Inflammatory macrophage (primary cell): ENCODE results near the gene SHMT2.

Experiments
- DNase-seq, 2 donors: peaks; one replicate each; pipeline ENCODE4 v3.0.0-alpha.2; 2020 to 2022

SHMT2 gene

DNA sequence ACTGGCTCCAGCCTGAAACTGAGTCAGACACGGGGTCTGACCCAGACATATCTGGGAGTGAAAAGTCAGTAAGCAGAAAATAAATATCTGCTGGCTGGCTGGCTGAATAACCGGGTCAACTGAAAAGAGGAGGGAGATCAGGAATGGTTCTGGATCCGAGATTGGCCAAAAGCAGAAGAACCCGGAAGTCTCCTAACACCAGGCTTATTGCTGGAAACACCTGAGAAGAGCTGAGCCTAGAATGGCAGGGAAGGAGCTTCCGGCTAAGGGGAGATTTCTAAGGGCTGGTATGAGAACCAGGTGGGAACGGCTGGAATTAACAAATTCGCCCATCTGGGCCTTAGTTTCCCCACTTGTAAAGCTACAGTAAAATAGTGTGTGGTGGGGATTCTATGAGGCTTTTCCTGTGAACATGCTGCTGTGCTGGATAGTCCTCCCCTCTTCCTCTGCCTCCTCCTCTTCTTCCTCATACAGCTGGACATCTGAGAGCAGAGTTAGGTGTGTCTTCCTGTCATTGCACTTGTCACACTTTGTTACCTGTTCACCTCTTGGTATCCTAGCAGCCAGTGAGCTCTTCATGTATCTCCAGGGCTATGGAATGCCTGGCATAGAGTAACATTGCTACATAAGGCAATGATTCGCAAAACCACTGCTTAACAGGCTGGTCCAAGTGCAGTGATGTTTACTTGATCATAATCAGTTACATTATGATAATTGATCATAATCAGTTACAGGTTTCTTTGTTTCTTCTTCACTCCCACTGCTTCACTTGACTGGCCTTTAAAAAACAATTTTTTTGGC, 2.0 kb upstream of the SHMT2 start:
- DNase-seq = no peak

DNA sequence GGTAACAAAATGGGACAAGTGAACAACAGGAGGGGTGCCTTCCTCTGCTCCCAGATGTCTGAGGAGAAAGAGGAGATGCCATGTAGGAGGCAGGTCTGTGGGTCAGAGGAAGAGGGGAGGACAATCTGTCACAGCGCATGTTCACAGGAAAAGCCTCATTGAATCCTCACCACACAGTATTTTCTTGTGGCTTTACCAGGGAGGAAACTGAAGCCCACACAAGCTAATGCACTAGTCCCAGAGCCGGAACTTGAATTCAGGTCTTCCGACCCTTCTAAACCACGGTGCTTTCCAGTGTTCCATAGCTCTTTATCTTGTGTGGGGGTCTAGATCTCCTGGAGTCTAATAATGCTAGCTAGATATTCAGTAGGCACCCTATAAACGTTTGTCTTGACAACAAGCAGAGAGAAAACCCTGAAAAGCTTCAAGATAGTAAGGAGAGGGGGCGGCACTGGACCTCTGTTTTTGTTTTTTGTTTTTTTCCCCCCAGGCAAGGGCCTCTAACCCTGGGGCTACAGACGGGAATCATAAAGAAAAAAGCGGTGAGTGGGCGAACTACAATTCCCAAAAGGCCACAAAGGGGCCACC, 371 bp upstream of the SHMT2 start:
- DNase-seq = peak; percentile 62 to 70

- DNase-seq = no peak
Measured at GRCh38 chr12:57230381-57231155, 1.1 kb downstream of the SHMT2 start.

DNA sequence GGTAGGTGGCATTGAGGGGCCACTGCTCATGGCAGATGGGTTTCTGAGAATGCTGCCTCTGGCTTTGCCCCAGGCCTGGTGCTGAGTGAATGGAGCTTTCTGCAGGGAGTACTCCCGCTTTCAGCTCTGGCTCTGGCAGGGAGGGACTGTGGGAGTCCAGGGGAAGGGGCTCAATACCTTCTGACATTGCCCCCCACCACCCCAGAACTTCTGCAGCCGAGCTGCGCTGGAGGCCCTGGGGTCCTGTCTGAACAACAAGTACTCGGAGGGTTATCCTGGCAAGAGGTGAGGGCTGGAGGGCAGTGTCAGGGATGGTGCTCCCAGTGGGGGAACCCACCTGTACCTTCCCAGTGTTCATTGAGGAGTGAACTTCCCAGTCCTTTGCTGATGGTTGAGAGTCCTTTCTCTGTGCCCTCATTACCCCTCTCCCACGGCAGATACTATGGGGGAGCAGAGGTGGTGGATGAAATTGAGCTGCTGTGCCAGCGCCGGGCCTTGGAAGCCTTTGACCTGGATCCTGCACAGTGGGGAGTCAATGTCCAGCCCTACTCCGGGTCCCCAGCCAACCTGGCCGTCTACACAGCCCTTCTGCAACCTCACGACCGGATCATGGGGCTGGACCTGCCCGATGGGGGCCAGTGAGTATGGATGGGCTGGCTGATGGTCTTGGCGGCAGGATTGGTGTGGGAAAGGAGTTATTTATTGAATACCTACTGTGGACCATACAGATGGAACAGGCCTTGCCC, 1.9 kb downstream of the SHMT2 start:
- no peak for DNase-seq

GRCh38 chr12:57232156-57232756, 2.7 kb downstream of the SHMT2 start:
- DNase-seq = no peak

DNA sequence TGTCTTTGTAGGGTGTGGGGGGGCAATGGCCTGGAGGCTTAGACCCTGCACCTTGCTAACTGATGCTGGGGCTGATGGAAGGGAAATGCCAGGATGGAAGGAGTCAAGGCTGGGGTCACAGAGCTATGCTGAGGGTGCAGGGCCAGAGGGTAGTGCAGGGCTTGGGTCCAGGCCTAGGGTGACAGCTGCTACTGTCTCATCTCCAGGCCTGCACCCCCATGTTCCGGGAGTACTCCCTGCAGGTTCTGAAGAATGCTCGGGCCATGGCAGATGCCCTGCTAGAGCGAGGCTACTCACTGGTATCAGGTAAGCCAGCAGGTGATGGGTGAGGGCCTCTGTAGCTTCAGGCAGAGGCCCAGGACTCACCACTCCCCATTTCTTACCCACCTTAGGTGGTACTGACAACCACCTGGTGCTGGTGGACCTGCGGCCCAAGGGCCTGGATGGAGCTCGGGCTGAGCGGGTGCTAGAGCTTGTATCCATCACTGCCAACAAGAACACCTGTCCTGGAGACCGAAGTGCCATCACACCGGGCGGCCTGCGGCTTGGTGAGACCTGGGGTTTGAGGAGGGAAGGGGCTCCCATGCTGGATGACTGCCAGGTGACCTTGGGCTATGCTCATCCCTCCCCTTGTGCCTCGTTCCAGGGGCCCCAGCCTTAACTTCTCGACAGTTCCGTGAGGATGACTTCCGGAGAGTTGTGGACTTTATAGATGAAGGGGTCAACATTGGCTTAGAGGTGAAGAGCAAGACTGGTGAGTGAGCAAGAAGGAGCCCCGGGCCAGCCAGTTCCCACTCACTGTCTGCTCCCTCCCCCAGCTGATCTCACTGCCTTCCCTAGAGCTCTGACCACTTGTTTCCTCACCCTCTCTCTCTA, 4.1 kb downstream of the SHMT2 start:
- DNase-seq = peak; percentile 66 to 81

DNA sequence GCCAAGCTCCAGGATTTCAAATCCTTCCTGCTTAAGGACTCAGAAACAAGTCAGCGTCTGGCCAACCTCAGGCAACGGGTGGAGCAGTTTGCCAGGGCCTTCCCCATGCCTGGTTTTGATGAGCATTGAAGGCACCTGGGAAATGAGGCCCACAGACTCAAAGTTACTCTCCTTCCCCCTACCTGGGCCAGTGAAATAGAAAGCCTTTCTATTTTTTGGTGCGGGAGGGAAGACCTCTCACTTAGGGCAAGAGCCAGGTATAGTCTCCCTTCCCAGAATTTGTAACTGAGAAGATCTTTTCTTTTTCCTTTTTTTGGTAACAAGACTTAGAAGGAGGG, 4.7 kb downstream of the SHMT2 start:
- no peak for DNase-seq

DNA sequence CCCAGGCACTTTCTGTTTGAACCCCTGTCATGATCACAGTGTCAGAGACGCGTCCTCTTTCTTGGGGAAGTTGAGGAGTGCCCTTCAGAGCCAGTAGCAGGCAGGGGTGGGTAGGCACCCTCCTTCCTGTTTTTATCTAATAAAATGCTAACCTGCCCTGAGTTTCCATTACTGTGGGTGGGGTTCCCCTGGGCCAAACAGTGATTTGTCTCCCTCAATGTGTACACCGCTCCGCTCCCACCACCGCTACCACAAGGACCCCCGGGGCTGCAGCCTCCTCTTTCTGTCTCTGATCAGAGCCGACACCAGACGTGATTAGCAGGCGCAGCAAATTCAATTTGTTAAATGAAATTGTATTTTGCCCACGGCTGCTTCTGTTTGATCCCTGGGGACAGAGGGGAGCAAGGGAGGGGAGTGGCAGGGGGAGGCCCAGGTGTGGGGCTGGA, 5.1 kb downstream of the SHMT2 start:
- peak; percentile 65 to 77 for DNase-seq

- DNase-seq = no peak
Measured at GRCh38 chr12:57235017-57235727, 5.7 kb downstream of the SHMT2 start.

DNA sequence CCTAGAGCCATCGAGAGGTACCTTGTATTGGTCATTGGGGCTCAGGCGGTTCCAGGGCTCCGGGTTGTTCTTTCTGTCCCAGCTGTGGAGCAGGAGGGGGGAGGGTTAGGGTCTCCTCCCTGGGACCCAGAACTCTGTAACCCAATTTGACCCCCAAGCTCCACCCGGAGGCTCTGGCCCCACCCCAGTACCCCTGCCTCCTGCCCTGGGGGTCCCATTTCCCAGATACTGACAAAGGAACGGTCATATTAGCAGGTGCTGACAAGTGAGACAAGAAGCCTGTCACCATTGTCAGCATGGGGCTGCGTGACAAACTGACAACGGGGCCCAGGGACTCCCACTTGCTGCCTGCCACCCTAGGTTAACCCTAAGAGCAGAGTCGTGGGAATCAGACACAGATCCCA, 6.2 kb downstream of the SHMT2 start:
- DNase-seq = no peak

DNA sequence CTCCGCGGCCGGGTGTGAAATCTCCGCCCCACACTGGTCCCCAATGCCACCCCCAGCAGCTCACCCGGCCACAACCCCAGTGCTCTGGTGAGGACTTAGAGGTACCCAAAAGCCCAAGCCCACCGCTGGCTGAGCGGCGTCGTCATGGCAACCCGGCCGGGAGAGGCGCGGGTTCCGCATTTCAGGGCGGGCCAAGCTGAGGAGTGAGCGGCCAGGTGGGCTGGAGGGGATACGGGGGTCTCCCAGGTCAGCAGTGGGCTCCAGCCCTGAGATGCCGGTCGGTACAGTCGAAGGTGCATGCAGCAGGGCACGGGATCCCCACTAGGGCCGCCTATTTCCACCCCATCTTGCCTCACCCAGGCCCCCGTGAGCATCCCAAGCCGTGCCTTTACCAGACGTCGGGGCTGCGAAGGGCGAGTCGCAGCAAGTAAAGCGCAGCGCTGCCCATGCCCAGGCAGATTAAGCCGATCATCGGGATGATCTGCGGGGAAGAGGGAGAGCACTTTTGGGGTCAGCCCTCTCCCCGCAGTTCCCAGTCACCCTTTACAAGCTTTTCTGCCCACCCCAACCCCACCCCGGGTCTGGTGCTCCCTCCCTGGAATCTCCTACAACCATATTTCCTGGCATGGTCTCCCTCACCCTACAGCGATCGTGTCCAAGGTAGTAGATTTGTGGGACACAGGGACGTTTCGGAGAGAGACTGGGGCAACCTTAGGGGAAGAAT, 6.9 kb downstream of the SHMT2 start:
- no peak for DNase-seq

- DNase-seq = no peak
Measured at GRCh38 chr12:57236925-57237595, 7.5 kb downstream of the SHMT2 start.

DNA sequence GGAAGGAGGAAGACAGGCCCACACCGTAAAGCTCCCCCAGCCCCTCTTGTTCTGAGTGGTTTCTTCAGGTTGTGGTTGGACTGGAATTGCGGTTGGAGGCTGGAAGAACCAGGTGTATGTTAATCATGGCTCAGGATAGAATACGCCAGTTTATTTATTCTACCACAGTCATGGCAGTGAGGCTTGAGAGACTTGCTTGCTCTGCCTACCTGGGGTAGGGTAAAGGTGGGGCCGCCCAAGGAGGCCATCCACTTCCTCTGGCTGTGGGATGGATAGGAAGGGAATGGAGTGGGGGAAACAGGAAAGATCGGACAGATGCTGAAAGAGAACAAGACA, 8.1 kb downstream of the SHMT2 start:
- no peak for DNase-seq

- no peak for DNase-seq
Measured at GRCh38 chr12:57237932-57238853, 8.7 kb downstream of the SHMT2 start.

- peak; percentile 89 to 92 for DNase-seq
Measured at GRCh38 chr12:57238854-57239554, 9.5 kb downstream of the SHMT2 start.

DNA sequence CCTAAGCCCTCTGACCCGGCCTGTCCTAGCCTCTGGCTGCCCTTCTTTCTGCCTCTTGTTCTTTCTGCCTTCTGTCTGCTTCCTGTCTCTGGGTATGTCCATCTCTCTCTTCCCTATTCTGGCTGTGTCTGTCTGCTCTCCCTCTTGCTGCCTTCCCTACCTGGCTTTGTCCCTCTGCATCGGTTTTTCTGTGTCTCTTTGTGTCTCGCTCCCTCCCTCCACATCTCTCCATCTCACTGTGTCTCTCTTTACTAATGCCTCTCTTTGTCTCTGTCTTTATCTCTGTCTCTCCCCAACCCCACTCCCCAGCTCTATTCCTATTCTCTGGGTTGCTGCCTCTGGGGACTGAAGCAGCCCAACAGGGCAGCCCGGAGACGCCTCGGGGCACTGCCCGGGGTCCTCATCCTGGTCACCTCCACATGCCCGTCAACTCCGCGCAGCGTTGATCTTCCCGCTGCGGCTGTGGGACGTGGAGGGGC, 10.1 kb downstream of the SHMT2 start:
- no peak for DNase-seq

- peak; percentile 57 to 83 for DNase-seq
Measured at GRCh38 chr12:57240066-57240921, 10.8 kb downstream of the SHMT2 start.
